Neutrophil (primary cell): ENCODE data around the gene ZNF398.
A peak's percentile ranks its signal among the peaks of the same experiment; 100 is the strongest.

ENCODE experiments used
- H3K27ac ChIP-seq: fragments of 200-600 bp; sonication (generic); 2 replicates; pipeline ENCODE4 v1.5.1; 2016; ENCODE audit warnings: mild to moderate bottlenecking, moderate library complexity
- H3K27me3 ChIP-seq: fragments of 200-600 bp; sonication (generic); 2 replicates; pipeline ENCODE4 v1.6.0; 2016; ENCODE audit warnings: mild to moderate bottlenecking
- H3K36me3 ChIP-seq: fragments of 200-600 bp; sonication (generic); 2 replicates; pipeline ENCODE4 v1.5.1; 2017
- H3K4me1 ChIP-seq, 2 experiments: fragments of 200-600 bp in 1 of 2; sonication (generic) in 1 of 2; 1 replicate in 1 of 2; 2 replicates in 1 of 2; pipeline versions ENCODE4 v1.5.1 to v1.6.1; 2013 to 2016; ENCODE audit warnings: low read depth in 1 of 2, low read length in 1 of 2, mild to moderate bottlenecking in 1 of 2, moderate library complexity in 1 of 2; ENCODE audit not compliant: control insufficient read depth in 1 of 2, insufficient read depth in 1 of 2
- H3K4me3 ChIP-seq, 2 experiments: fragments of 200-600 bp in 1 of 2; sonication (generic) in 1 of 2; 1 replicate in 1 of 2; 2 replicates in 1 of 2; pipeline ENCODE4 v1.5.1; 2013 to 2016; ENCODE audit warnings: low read depth in 1 of 2, low read length in 1 of 2, mild to moderate bottlenecking in 1 of 2, moderate library complexity in 1 of 2
- H3K9me3 ChIP-seq: fragments of 200-600 bp; sonication (generic); 2 replicates; pipeline ENCODE4 v1.5.1; 2016
- CTCF ChIP-seq: fragments of 200-600 bp; sonication (generic); IDR thresholded peaks from 2 replicates; pipeline ENCODE4 v1.5.1; 2016; ENCODE audit warnings: antibody characterized with exemption

The ZNF398 gene

GRCh38 chr7:149191851-149192250, 44.6 kb downstream of the ZNF398 start:
- no peak for TF ChIP-seq CTCF
- Histone ChIP-seq H3K4me3 (peak overlapping the region in 1 of 2 experiments; percentile 12), H3K27me3 (no peaks in the 10 kb centered on the region), H3K27ac (peak overlapping the region; percentile 48), H3K9me3 (no peaks in the 10 kb centered on the region), H3K4me1 (peaks cover 38 to 53% of the 10 kb centered on the region in 2 experiments), H3K36me3 (no peaks in the 10 kb centered on the region)

GRCh38 chr7:149194799-149195179, 47.5 kb downstream of the ZNF398 start:
- Histone ChIP-seq H3K4me3 (peak overlapping the region; percentile 69 to 77), H3K27ac (peak overlapping the region; percentile 90), H3K27me3 (no peaks in the 10 kb centered on the region), H3K4me1 (peaks cover 44 to 52% of the 10 kb centered on the region in 2 experiments), H3K9me3 (no peaks in the 10 kb centered on the region), H3K36me3 (peaks cover 19% of the 10 kb centered on the region)
- no peak for TF ChIP-seq CTCF

DNA sequence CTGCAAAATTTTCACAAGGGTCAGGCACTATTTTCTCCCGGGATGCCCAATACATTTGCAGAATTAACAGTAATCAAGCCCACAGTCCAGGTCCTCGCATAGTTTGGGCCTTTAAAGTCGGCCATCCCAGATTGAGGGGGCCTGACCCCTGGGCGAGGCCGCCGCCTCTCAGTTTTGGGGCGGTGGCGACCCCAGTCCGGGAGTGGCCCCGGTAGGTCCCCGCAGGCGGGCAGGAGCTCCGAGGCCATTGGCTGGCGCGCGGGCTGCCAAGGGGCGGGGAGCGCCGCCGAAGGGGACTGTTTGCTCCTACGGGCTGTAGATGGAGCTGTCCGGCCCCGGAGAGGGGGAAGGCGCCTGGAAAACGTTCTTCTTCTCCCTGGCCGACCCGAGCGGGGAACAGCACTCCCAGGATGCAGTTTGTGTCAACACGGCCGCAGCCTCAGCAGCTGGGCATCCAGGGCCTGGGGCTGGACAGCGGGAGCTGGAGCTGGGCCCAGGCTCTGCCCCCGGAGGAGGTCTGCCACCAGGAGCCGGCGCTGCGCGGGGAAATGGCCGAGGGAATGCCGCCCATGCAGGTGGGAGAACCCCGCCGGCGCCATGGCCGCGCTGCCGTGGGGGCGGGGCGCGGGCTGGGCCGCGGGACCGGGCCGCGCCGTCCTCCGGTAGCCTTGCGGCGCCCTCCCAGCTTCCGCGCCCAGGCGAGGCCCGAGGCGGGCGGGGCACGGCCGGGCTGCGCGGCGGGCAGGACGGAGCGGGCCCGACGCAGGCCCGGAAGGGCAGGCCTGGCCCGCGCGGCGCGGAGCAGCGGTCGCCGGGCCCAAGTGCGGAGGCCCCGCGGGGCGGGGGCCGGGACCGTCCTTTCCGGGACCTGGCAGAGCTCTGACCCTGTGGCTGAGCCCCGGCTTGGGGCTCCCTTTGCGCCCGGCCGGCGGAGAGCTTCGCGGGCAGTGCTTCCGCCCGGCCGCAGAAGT, 48.2 kb downstream of the ZNF398 start, which contains the start of gene ZNF282:
TSS of gene ZNF282 (plus strand) at position 367 of the 971 bp plus-strand sequence. CDS start at position 411, 44 bp downstream.
- no peak for TF ChIP-seq CTCF
- Histone ChIP-seq H3K27ac (peak within 1 kb of the TSS; percentile 90), H3K4me3 (peak within 1 kb of the TSS; percentile 69 to 77), H3K9me3 (no peaks in the 10 kb centered on the region), H3K36me3 (peaks cover 26% of the 10 kb centered on the region), H3K27me3 (no peaks in the 10 kb centered on the region), H3K4me1 (peaks cover 39 to 45% of the 10 kb centered on the region in 2 experiments)

GRCh38 chr7:149196151-149196704, 49.0 kb downstream of the ZNF398 start:
- Histone ChIP-seq H3K9me3 (no peaks in the 10 kb centered on the region), H3K36me3 (peaks cover 34% of the 10 kb centered on the region), H3K4me1 (peaks cover 33 to 39% of the 10 kb centered on the region in 2 experiments), H3K4me3 (peak overlapping the region; percentile 69 to 72), H3K27me3 (no peaks in the 10 kb centered on the region), H3K27ac (peak overlapping the region; percentile 90)
- no peak for TF ChIP-seq CTCF

GRCh38 chr7:149196705-149197171, 49.5 kb downstream of the ZNF398 start:
- H3K9me3 ChIP-seq = no peaks in the 10 kb centered on the region

More at GRCh38 chr7:149196705-149197171, 49.5 kb downstream of the ZNF398 start:
- TF ChIP-seq CTCF = no peak
- H3K27me3 ChIP-seq = no peaks in the 10 kb centered on the region
- peak overlapping the region; percentile 90 for H3K27ac ChIP-seq
- H3K36me3 ChIP-seq = peaks cover 39% of the 10 kb centered on the region
- H3K4me3 ChIP-seq = peak overlapping the region; percentile 69 to 72
- H3K4me1 ChIP-seq = peaks cover 28 to 34% of the 10 kb centered on the region in 2 experiments
